ENCODE results near the gene PRLR. TPM values are rescaled to one million over a fixed set of nuclear protein-coding genes. Genes with fewer than 3 reads are reported as not detected.

PRLR gene
- total RNA-seq, 3 donors from 2014 or later: 10.3 to 47.1 (median 35.8) TPM

DNA sequence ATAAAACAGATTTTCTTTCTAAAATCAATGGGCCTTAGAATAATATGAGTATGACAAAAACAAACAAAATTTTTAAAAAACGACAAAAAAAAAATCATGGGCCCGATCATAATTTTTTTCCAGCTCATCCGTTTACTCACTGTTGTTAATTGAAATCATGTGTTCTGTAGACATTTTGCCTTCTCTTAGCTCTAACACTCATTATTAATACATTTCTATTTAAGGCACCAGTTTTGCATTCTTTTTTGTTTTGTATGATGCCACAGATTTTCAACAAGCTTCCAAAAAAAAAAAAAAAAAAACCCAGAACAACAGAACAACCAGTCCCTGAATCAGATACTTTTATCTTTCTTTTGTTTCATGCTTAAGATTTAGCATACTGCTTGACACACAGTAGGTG is 86.4 kb downstream of the PRLR start:
- Histone ChIP-seq H3K4me3 (no peak overlapping the region), H3K36me3 (ENCODE audit: low read depth) (no peaks in the 10 kb centered on the region), H3K9me3 (no peaks in the 10 kb centered on the region), H3K4me1 (ENCODE audit: low read depth) (no peaks in the 10 kb centered on the region)
- DNase-seq: no peak
- TF ChIP-seq, protein P1, sequence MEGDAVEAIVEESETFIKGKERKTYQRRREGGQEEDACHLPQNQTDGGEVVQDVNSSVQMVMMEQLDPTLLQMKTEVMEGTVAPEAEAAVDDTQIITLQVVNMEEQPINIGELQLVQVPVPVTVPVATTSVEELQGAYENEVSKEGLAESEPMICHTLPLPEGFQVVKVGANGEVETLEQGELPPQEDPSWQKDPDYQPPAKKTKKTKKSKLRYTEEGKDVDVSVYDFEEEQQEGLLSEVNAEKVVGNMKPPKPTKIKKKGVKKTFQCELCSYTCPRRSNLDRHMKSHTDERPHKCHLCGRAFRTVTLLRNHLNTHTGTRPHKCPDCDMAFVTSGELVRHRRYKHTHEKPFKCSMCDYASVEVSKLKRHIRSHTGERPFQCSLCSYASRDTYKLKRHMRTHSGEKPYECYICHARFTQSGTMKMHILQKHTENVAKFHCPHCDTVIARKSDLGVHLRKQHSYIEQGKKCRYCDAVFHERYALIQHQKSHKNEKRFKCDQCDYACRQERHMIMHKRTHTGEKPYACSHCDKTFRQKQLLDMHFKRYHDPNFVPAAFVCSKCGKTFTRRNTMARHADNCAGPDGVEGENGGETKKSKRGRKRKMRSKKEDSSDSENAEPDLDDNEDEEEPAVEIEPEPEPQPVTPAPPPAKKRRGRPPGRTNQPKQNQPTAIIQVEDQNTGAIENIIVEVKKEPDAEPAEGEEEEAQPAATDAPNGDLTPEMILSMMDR (IDR thresholded peaks at IDR 0.05): no peak
- intact Hi-C loops (cut with DNase I, micrococcal nuclease): no loop called here
- ATAC-seq: no peak

DNA sequence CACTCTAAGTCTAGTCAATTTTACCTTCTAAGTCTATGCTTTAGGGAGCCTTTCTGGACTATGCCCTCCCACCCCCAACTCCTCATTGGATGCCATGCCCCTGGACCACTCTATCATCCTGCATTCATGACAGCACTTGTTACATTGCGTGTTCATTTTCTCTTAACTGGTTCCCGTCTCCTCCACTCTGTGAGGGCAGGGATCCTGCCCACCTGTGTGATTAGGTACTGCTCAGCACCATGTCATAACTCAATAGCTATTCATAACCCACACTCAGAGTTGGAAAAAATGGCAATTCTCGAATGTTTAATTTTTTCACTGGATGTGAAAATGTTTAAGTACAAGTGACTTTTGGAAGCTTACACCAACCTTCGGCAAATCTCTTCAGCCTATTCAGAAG is 88.5 kb downstream of the PRLR start:
- no peak for ATAC-seq
- Histone ChIP-seq H3K4me3 (no peak overlapping the region), H3K36me3 (ENCODE audit: low read depth) (no peaks in the 10 kb centered on the region), H3K4me1 (ENCODE audit: low read depth) (no peaks in the 10 kb centered on the region), H3K9me3 (no peaks in the 10 kb centered on the region)
- intact Hi-C loops (cut with DNase I, micrococcal nuclease): no loop called here
- TF ChIP-seq, protein P1 (IDR thresholded peaks at IDR 0.05): no peak
- DNase-seq: no peak

DNA sequence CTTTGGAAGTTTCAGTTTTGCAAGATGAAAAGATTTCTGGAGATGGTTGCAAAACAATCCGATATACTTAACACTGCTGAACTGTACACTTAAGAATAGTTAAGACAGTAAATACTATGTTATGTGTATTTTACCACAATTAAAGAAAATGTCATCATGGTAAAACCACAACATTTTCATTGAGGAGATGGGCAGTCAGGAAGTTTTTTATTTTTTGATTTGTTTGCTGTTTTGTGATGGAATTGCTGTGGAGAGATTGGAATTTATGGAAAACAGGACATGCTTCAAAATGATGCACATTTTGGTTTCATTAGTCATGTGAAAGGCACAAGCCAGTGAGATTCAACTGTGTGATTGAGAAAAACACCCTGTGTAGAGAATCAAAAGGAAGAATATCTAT is 92.1 kb downstream of the PRLR start:
- ATAC-seq: no peak
- no peak for DNase-seq
- Histone ChIP-seq H3K4me3 (no peak overlapping the region), H3K4me1 (ENCODE audit: low read depth) (no peaks in the 10 kb centered on the region), H3K36me3 (ENCODE audit: low read depth) (no peaks in the 10 kb centered on the region), H3K9me3 (no peaks in the 10 kb centered on the region)
- TF ChIP-seq, protein P1 (IDR thresholded peaks at IDR 0.05): no peak
- intact Hi-C loops (cut with DNase I, micrococcal nuclease): no loop called here

DNA sequence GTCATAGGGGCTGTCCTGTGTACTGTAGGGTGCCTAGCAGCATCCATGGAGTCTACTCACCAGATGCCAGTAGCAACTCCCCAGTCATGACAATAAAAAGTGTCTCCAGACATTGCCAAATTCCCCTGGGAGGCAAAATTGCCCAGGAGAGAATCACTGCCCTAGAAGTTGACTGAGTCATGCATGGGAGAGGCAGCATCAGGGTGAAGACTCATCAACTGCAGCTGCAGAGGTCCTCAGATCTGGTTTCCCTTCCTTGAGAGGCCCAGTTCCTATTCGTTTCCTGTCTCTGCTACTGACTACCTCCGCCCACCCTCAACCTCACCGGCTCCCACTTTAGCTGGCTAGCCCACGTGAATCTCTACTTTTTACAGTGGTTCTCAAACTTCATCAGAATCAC is 93.9 kb downstream of the PRLR start:
- Histone ChIP-seq H3K4me3 (no peak overlapping the region), H3K9me3 (no peaks in the 10 kb centered on the region), H3K36me3 (ENCODE audit: low read depth) (no peaks in the 10 kb centered on the region), H3K4me1 (ENCODE audit: low read depth) (no peaks in the 10 kb centered on the region)
- peak; percentile 75 for ATAC-seq
- no peak for DNase-seq
- intact Hi-C loops (cut with DNase I, micrococcal nuclease): no loop called here
- TF ChIP-seq, protein P1 (IDR thresholded peaks at IDR 0.05): no peak

DNA sequence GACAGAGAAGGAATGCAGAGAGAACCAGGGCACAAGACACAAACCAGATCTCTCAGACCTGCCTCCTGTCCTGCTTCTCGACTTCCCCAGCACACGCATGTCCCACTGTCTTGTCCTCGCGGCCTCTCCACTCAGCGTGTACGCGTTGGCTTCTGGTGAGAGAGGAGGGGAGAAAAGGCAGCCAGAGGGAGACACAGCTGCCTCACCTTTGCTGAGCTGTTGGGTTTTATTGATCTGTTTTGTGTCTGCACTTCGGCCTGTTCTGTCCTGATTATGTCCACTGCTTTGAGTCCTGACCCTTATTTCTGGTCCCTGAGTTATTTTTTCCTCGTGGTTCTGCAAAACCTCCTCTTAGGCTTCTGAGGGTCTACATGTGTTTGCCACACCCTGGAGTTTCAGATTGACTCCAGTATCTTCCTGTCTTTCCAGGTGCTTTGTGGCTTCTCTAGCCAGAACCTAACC is 95.0 kb downstream of the PRLR start:
- H3K4me1 ChIP-seq (ENCODE audit: low read depth): no peaks in the 10 kb centered on the region
- H3K4me3 ChIP-seq: no peak overlapping the region
- H3K9me3 ChIP-seq: no peaks in the 10 kb centered on the region
- TF ChIP-seq, protein P1 (IDR thresholded peaks at IDR 0.05): no peak
- intact Hi-C loops (cut with DNase I, micrococcal nuclease): no loop called here
- no peaks in the 10 kb centered on the region for H3K36me3 ChIP-seq (ENCODE audit: low read depth)
- DNase-seq: no peak
- no peak for ATAC-seq

Measured in mucosa of descending colon (tissue), 3 donors.